GM21786 (cell line): ENCODE results near the gene KIAA0232.

Experiments
- ATAC-seq: cut with Tn5 transposase; IDR thresholded peaks from one replicate; pipeline ENCODE4 v1.9.1; 2021; ENCODE audit not compliant: unreplicated experiment

Gene KIAA0232

GRCh38 chr4:6782147-6782845 is at the start of gene KIAA0232:
KIAA0232 (plus strand) TSS chr4:6782727; CDS start chr4:6824454, 41,727 bp downstream.
- ATAC-seq = peak; percentile 58

GRCh38 chr4:6733358-6734164 is 49.0 kb upstream of the KIAA0232 start:
- ATAC-seq = no peak

GRCh38 chr4:6734165-6734786 is 48.3 kb upstream of the KIAA0232 start:
- ATAC-seq = no peak

- ATAC-seq = no peak
Observed at GRCh38 chr4:6739920-6740319, 42.6 kb upstream of the KIAA0232 start.

DNA sequence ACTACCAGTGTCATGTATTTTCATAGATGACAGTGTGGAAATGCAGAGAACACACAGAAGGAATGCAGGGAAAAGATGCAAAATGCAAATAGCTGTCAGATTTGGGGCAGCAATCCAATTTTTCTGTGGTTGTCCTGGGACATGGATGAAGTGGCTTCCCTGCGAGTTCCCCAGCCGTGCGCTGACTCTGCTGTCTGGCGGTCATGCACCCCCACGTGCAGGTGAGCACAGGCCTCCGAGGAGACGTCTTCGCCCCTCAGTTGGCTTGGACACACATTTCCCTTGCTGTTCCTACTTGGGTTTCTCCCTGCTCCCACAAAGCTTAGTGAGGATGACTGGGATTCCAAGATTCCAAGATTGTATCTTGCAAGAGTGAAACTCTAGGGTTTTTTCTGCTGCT is 42.2 kb upstream of the KIAA0232 start:
- ATAC-seq = no peak

- ATAC-seq = no peak
Observed at GRCh38 chr4:6742507-6742906, 40.0 kb upstream of the KIAA0232 start.

GRCh38 chr4:6742989-6743388 is 39.5 kb upstream of the KIAA0232 start:
- ATAC-seq = no peak

DNA sequence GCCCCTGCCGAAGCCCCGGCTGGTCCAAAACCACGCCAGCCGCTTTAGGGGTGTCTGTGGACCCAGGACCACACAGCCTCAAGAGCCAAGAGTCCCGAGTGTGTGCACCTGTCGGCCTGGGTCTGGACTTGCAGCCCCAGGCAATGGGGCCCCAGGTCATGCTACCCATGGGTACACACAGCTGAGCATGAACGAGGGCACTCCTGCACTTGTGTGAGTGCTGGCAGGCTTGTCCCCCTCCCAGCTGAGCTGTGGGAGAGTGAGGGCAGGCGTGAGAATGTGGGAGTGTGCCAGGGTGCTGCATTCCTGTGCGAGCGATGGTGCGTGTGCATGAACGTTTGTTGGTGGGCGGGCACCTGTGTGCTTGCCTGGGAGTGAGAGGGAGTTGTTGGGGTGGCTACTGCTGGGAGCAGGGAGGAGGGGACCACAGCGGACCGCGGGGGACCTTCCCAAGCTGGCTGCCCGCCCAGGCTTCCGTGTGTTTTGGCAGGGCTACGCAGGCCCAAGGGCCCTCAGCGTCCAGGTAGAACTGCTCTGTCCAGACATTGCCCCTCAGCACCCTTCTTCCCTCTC is 35.7 kb upstream of the KIAA0232 start:
- ATAC-seq = no peak

GRCh38 chr4:6747294-6748051 is 35.1 kb upstream of the KIAA0232 start:
- no peak for ATAC-seq

DNA sequence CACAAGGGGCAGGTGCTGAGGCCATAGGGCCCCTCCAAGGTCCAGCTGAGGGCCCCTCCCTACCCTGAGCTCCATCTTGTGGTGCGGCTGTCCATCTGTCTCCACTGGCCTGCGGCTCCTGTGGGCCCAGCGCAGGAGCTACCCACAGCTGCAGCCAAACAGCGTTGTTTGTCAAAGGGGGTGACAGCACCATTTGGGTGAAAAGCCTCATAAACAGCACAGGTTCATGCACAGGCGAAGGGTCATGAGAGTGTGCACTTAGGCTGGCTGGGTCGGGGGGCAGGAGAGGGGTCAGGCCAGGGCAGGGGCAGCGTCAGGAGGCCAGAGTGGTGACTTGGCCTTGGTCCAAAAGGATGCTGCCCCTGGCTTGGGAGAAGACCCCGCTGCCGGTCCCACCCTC is 34.2 kb upstream of the KIAA0232 start:
- no peak for ATAC-seq

GRCh38 chr4:6749340-6750171 is 33.0 kb upstream of the KIAA0232 start:
- ATAC-seq = no peak

DNA sequence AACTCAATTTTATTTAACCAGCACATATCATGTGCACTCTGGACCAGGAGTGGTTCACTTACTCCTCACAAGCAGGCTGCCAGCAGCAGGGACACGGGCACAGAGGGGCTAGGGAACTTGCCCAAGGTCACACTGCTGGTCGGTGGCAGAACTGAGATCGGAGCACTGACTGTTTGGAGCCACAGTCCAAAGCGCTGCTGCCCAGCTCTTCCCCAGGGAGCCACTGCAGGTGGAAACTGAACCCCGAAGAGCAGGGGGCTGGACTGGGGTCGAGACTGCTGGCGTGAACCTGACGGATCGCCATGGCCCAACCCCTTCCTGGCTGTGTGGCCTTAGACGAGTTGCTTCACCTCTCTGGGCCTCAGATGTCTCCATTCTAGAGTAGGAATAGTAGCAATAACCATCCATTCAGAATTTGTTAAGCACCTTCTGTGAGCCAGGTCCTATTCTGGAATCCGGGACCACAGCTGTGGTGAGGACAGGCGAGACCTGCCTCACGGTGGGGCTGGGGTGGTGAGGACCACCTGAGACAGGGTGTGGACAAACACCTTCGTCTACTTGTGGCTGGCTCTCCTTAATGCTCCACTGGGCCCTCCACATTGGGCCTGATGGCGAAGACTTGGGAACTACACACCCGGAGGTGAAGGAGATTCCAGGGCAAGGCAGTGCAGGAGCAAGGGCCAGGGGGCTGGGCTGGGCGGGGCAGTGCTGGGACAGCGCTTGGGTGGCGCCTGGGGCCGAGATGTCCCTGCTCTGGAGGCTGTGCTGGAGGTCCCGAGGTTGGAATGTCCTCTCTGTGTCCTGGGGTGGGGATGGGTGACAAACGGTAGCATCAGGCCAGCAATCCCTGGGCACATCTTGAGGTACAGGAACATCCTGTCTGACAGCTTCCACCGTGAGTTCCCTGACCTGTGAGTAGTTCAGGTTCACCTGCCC is 32.0 kb upstream of the KIAA0232 start:
- ATAC-seq = no peak

DNA sequence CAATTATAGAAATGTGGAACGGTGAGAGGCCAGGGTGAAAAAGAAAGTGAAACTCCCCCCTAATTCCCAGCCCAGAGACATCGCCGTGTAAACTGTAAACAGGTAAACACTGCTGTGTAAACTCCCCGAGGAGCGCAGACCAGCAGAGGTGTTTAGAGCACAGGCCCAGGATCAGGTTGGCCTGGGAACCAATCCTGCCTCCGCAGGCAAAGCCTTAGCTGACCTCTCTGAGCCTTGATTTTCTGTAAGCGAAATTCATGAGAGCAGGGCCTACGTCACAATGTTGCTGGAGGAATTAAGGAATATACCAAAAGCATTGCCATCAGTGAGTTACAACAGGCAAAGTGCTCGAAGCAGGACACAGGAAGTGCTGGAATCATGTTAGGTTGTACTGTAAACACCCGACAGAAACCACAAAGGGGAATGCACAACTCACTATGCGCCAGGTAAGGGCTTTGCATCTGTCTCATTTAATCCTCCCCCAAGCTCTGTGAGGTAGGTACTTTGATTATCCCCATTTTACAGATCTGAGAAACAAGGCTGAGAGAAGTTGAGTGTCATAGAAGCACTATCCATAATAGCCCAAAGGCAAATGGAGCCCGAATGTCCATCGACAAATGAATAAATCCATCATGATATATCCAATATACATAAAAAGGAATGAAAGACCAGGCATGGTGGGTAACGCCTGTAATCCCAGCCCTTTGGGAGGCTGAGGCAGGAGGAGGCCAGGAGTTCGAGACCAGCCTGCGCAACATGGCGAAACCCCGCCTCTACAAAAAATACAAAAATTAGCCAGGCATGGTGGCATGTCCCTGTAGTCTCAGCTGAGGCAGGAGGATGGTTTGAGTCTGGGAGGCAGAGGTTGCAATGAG is 30.7 kb upstream of the KIAA0232 start:
- no peak for ATAC-seq

DNA sequence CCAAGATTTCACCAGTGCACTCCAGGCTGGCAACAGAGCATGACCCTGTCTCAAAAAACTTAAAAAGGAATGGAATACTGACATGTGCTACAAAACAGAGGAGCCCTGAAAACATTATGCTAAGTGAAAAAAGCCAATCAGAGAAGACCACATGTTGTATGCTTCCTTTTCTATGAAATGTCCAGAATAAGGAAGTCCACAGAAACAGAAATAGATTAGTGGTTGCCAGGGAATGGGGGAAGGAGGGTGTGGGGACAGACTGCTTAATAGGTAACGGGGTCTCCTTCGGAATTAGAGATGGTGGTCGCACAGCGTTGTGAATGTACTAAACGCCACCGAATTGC is 30.1 kb upstream of the KIAA0232 start:
- no peak for ATAC-seq

GRCh38 chr4:6753103-6753560 is 29.4 kb upstream of the KIAA0232 start:
- no peak for ATAC-seq

- no peak for ATAC-seq
Observed at GRCh38 chr4:6753891-6754290, 28.6 kb upstream of the KIAA0232 start.

DNA sequence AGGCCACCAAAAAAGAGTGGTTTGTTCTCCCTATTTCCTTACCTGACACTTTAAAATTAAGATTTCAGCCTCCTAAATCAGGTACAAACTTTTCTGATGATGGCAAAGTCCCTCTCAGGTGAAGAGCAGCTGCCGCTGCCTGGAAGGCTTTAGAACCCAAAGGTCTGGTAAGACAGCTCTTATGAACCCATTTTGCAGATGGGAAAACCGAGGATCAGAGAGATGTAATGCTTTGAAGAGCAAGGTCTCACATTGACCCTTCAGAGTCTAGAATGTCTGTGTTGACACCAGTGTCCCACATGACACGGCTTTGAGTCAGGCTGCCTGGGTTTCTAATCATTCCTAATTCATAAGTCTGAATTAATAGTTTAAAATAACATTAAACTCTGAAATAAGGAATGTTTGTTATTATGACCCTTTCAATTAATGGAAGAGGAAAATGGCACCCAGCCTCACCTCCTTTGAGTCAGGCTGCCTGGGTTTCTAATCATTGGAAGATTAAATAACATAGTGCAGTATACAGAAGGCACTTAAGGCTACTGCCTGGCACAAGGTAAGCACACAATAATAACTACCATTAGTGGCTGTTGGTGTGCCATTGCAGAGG is 27.9 kb upstream of the KIAA0232 start:
- ATAC-seq = no peak
